OCI-LY3 (cell line): ENCODE measurements around the gene GEMIN2.

ENCODE experiments used
- H2AFZ ChIP-seq: fragments of 200-600, 300-600 bp; shearing (Covaris generic); 2 replicates; pipeline ENCODE4 v1.6.0; 2014; ENCODE audit warnings: antibody characterized with exemption, low read depth, low read length
- H3K27ac ChIP-seq: fragments of 200-600, 300-600 bp; sonication (generic); 2 replicates; pipeline ENCODE4 v1.5.1; 2014; ENCODE audit warnings: mild to moderate bottlenecking, low read length, moderate library complexity, mixed read lengths
- H3K27me3 ChIP-seq: fragments of 200-600, 300-600 bp; sonication (generic); 2 replicates; pipeline ENCODE4 v1.6.1; 2014; ENCODE audit warnings: low read depth, low read length, mixed read lengths
- H3K36me3 ChIP-seq: fragments of 200-600, 300-600 bp; sonication (generic); replicated peaks from 2 replicates; pipeline ENCODE3; 2014; ENCODE audit warnings: low read depth, low read length, mixed read lengths
- H3K4me1 ChIP-seq: fragments of 300-600, 200-600 bp; sonication (generic); 2 replicates; pipeline ENCODE4 v1.6.1; 2014; ENCODE audit warnings: low read length, mixed read lengths
- H3K4me2 ChIP-seq: fragments of 200-600, 300-600 bp; sonication (generic); 2 replicates; pipeline ENCODE4 v1.6.1; 2014; ENCODE audit warnings: low read length, mixed read lengths
- H3K4me3 ChIP-seq: fragments of 300-600, 200-600 bp; sonication (generic); 2 replicates; pipeline ENCODE4 v1.5.1; 2014; ENCODE audit warnings: antibody characterized with exemption, mild to moderate bottlenecking, low read length, moderate library complexity
- H3K79me2 ChIP-seq: fragments of 300-600, 200-600 bp; shearing (Covaris generic); 2 replicates; pipeline ENCODE4 v1.6.1; 2014; ENCODE audit warnings: mild to moderate bottlenecking, low read length, mixed read lengths
- H3K9ac ChIP-seq: fragments of 300-600, 200-600 bp; shearing (Covaris generic); 2 replicates; pipeline ENCODE4 v1.6.0; 2014; ENCODE audit warnings: mild to moderate bottlenecking, low read length, moderate library complexity
- H3K9me3 ChIP-seq: fragments of 200-600, 300-600 bp; shearing (Covaris generic); 2 replicates; pipeline ENCODE4 v1.6.1; 2014; ENCODE audit warnings: low read length, mixed read lengths; ENCODE audit not compliant: insufficient read depth
- H4K20me1 ChIP-seq: fragments of 200-600, 300-600 bp; sonication (generic); 2 replicates; pipeline ENCODE4 v1.6.1; 2016; ENCODE audit warnings: low read length, mixed read lengths; ENCODE audit not compliant: insufficient read depth
- EZH2phosphoT487 ChIP-seq: fragments of 200-600 bp; shearing (Covaris generic); IDR thresholded peaks from 2 replicates; pipeline ENCODE4 v1.6.1; 2018; ENCODE audit warnings: antibody characterized with exemption, mixed run types, low read depth
- TF ChIP-seq, protein P1 (sequence below): fragments of 200-600, 300-600 bp; sonication (generic); IDR thresholded peaks from 2 replicates; pipeline ENCODE4 v1.5.1; 2014; ENCODE audit warnings: antibody characterized with exemption, low read length, low read depth

GEMIN2 gene

DNA sequence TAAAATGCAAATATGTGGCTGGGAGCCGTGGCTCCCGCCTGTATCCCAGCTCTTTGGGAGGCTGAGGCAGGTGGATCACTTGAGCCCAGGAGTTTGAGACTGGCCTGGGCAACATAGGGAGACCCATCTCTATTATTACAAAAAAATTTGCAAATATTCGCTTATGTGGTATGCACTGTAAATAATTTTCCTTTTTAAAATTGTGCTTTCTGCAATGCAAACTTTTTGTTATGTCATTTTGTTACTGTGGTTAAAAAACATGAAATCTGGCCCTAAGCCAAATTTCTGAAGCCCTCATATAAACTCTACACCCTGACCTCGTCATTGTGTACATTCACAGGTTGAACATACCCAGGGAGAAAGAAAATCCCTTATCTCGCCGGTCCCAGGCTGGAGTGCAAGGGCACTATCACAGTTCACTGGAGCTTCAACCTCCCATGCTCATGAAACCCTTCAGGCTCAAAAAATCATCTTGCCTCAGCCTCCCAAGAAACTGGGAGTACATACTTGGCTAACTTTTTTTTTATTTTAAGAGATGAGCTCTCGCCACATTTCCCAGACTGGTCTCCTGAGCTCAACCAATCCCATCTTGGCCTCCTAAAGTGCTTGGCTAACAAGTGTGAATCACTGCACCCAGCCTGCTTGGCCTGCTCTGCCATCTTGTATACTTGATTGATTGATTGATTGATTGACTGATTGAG lies 31.3 kb downstream of the GEMIN2 start:
- Histone ChIP-seq H4K20me1 (no peaks in the 10 kb centered on the region), H3K9me3 (no peaks in the 10 kb centered on the region), H3K9ac (no peak overlapping the region), H3K79me2 (no peaks in the 10 kb centered on the region), H3K4me2 (no peak overlapping the region), H3K27me3 (no peaks in the 10 kb centered on the region), H3K36me3 (peaks cover 10% of the 10 kb centered on the region), H2AFZ (no peak overlapping the region), H3K4me3 (no peak overlapping the region), H3K4me1 (no peaks in the 10 kb centered on the region), H3K27ac (no peak overlapping the region)
- no peak for TF ChIP-seq EZH2phosphoT487
- TF ChIP-seq, protein P1, sequence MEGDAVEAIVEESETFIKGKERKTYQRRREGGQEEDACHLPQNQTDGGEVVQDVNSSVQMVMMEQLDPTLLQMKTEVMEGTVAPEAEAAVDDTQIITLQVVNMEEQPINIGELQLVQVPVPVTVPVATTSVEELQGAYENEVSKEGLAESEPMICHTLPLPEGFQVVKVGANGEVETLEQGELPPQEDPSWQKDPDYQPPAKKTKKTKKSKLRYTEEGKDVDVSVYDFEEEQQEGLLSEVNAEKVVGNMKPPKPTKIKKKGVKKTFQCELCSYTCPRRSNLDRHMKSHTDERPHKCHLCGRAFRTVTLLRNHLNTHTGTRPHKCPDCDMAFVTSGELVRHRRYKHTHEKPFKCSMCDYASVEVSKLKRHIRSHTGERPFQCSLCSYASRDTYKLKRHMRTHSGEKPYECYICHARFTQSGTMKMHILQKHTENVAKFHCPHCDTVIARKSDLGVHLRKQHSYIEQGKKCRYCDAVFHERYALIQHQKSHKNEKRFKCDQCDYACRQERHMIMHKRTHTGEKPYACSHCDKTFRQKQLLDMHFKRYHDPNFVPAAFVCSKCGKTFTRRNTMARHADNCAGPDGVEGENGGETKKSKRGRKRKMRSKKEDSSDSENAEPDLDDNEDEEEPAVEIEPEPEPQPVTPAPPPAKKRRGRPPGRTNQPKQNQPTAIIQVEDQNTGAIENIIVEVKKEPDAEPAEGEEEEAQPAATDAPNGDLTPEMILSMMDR = no peak

- Histone ChIP-seq H4K20me1 (no peaks in the 10 kb centered on the region), H3K9me3 (no peaks in the 10 kb centered on the region), H3K4me1 (no peaks in the 10 kb centered on the region), H3K4me3 (no peak overlapping the region), H3K27me3 (no peaks in the 10 kb centered on the region), H3K9ac (no peak overlapping the region), H3K27ac (no peak overlapping the region), H2AFZ (no peak overlapping the region), H3K79me2 (no peaks in the 10 kb centered on the region), H3K36me3 (peaks cover 4% of the 10 kb centered on the region), H3K4me2 (no peak overlapping the region)
- TF ChIP-seq, protein P1 = no peak
- TF ChIP-seq EZH2phosphoT487 = no peak
Measured at GRCh38 chr14:39154594-39155189, 40.6 kb downstream of the GEMIN2 start.

DNA sequence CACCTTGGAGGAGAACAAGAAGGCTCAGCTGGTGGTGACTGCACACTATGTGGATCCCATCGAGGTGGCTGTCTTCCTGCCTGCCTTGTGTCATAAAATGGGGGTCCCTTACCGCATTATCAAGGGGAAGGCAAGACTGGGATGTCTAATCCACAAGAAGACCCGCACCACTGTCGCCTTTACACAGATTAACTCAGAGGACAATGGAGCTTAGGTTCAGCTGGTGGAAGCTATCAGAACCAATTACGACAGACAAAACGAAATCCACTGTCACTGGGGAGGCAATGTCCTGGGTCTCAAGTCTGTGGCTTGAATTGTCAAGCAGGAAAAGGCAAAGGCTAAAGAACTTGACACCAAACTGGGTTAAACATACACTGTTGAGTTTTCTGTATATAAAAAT lies 43.4 kb downstream of the GEMIN2 start:
- no peaks in the 10 kb centered on the region for H4K20me1 ChIP-seq
- H3K9ac ChIP-seq = no peak overlapping the region
- H3K4me2 ChIP-seq = no peak overlapping the region
- no peak overlapping the region for H2AFZ ChIP-seq
- H3K4me1 ChIP-seq = no peaks in the 10 kb centered on the region
- no peaks in the 10 kb centered on the region for H3K79me2 ChIP-seq
- H3K9me3 ChIP-seq = no peaks in the 10 kb centered on the region
- no peaks in the 10 kb centered on the region for H3K36me3 ChIP-seq
- H3K27me3 ChIP-seq = no peaks in the 10 kb centered on the region
- H3K4me3 ChIP-seq = no peak overlapping the region
- TF ChIP-seq, protein P1 = no peak
- TF ChIP-seq EZH2phosphoT487 = no peak
- H3K27ac ChIP-seq = no peak overlapping the region

DNA sequence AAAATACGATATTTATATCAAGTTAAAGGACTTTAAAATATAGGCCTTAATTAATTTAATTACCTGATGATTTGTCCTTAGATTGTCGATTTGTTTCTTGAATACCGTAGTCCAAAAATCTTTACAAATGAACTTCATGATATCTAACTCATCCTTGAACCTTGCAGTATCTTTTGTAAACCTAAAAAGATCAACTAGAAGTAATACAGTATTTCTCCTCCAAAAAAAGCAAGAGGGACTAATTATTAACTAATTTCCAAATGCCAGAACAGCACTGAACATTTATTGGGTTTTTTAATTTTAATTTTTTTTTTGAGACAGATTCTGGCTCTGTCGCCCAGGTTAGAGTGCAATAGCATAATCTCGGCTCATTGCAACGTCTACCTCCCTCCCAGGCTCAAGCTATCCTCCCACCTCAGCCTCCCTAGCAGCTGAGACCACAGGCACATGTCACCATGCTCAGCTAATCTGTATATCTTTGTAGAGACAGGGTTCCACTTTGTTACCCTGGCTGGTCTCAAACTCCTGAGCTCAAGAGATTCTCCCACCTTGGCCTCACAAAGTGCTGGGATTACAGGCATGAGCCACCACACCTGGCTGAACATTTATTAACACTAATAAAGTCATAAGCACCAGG lies 44.2 kb downstream of the GEMIN2 start:
- TF ChIP-seq EZH2phosphoT487 = no peak
- TF ChIP-seq, protein P1 = no peak
- H3K36me3 ChIP-seq = peaks cover 2% of the 10 kb centered on the region

More for the DNA sequence above, 44.2 kb downstream of the GEMIN2 start:
- Histone ChIP-seq H4K20me1 (no peaks in the 10 kb centered on the region), H3K27me3 (no peaks in the 10 kb centered on the region), H3K9ac (no peak overlapping the region), H3K27ac (no peak overlapping the region), H2AFZ (no peak overlapping the region), H3K4me2 (no peak overlapping the region), H3K4me3 (no peak overlapping the region), H3K79me2 (no peaks in the 10 kb centered on the region), H3K9me3 (no peaks in the 10 kb centered on the region), H3K4me1 (no peaks in the 10 kb centered on the region)
